GM12872 (cell line): ENCODE results near the gene ARHGAP25.

Source experiments
- TF ChIP-seq, protein P1 (sequence below): IDR thresholded peaks from 3 replicates; pipeline ENCODE4 v1.5.1; 2011; ENCODE audit warnings: low read depth, mild to moderate bottlenecking, low read length, moderate library complexity; ENCODE audit not compliant: insufficient read depth

ARHGAP25 gene

DNA sequence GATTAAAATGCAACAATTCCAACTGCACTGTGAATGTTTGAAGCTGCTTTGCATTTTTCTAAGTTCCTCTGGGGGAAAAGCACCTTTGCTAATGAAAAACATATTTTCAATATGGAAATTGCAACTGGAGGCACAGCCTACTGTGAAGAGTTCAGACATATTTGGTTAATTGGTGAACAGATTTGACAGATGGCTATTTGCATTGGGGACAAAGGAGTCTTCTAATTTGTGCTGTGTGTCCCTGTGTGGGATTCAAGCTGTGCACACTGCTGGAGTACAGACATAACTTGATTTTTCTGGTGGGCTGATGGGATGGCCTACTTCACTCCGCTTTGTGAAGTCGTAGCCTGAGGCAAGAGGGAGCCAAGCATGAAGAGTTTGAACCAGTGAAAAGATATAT is 40.7 kb upstream of the ARHGAP25 start:
- TF ChIP-seq, protein P1, sequence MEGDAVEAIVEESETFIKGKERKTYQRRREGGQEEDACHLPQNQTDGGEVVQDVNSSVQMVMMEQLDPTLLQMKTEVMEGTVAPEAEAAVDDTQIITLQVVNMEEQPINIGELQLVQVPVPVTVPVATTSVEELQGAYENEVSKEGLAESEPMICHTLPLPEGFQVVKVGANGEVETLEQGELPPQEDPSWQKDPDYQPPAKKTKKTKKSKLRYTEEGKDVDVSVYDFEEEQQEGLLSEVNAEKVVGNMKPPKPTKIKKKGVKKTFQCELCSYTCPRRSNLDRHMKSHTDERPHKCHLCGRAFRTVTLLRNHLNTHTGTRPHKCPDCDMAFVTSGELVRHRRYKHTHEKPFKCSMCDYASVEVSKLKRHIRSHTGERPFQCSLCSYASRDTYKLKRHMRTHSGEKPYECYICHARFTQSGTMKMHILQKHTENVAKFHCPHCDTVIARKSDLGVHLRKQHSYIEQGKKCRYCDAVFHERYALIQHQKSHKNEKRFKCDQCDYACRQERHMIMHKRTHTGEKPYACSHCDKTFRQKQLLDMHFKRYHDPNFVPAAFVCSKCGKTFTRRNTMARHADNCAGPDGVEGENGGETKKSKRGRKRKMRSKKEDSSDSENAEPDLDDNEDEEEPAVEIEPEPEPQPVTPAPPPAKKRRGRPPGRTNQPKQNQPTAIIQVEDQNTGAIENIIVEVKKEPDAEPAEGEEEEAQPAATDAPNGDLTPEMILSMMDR = no peak

DNA sequence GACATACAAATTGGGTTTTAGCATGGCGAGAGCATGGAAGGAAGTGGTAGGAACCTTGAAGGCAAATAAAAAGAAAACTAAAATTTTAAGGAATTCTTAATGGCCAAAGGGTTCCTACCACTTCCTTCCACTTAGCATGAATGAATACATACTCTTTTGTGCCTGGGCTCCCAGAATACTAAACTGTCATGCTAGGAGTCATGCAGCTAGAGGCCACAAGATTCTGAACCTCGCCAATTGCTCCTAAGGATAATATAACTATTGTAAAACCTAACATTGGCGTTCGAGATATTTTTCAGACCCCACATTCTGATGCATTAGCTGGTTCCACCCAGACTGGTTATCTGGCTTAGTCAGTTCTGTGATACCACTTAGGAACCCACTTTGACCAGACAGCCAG is 38.6 kb upstream of the ARHGAP25 start:
- TF ChIP-seq, protein P1 = no peak

DNA sequence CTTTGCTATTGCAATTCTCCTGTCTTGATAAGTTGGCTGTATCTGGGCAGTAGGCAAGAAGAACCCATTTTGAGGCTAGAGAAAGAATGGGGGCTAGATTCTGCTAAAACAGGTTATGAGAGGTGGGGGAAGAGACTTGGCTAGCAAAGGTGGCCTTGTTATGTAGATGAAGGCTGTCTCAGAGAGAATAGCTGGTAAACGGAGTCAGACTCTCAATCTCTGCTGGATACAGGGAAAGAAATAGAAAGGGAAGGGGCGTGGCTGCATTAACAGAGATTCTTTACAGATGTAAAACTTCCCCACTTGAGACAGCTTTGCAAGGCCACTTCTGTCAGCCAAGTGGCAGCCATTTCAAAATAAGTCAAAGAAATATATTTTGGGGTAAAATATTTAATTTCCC is 38.1 kb upstream of the ARHGAP25 start:
- TF ChIP-seq, protein P1 = no peak

DNA sequence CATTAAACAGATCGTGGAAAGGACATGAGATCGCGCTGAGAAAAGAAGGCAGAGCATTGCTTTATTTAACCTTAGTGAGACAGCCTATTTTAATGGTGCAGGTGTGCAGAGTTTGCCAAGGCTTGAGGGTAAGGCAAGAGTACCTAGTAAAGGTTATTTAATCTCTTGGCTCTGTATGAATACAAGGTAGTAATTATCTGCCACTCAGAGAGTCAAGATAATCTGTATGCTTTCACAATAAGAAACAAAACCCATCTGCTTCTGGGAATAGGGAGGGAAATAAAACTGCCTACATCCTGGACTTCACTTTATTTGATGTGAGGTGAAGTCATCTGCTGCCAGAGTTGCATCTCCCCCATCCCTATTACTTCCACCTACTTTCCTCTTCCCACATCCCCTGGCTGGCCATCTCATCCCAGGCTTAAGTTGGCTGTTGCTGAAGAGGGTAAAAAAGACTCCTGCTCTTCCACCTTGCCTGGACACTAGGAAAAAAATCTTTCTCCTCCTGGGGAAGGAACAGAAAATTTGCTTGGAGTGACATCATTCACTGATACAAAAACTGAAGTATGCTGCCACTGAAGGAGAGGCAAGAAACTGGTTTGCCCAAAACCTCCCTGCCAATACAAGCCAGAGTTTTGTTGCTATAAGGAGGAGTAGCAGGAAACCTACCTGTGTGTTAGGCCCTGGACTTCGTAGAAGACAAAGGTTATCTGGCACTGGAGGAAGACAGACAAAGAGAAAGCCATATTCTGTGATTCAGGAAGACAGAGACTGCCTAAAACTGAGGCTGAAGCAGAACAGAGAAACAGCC is 35.8 kb upstream of the ARHGAP25 start:
- TF ChIP-seq, protein P1 = no peak

DNA sequence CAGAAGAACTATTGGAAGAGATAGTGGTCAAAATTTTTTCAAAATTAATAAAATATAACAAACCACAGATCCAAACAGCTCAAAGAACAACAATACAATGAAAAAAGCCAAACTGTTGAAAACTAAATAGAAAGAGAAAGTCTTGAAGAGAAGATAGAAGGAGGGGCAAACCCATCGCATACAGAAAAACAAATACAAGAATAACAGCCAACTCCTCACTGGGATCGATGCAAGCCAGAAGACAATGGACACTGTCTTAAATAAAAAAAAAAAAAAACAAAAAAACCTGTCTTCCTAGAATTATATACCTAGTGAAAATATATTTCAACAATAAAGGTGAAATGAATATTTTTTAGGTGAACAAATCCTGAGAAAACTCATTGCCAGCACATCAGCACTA is 34.1 kb upstream of the ARHGAP25 start:
- TF ChIP-seq, protein P1 = no peak

DNA sequence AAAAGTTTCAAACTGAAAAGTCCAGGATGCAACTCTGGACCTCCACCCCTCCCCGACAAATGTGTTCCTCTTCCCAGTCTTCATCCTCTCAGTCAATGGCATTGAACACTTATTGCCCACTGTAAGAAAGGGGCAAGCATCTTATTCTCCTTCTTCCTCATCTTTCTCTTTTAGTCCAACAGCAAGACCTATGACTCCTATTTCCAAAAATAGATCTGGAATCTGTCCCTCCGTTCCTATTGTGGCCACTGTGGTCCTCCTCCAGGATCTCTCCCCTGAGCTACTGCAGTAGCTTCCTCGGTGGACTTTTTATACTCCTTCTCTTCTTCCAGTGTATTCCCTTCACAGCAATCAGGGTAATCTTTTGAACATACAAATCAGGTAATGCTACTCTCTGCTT is 28.0 kb upstream of the ARHGAP25 start:
- TF ChIP-seq, protein P1 = no peak

DNA sequence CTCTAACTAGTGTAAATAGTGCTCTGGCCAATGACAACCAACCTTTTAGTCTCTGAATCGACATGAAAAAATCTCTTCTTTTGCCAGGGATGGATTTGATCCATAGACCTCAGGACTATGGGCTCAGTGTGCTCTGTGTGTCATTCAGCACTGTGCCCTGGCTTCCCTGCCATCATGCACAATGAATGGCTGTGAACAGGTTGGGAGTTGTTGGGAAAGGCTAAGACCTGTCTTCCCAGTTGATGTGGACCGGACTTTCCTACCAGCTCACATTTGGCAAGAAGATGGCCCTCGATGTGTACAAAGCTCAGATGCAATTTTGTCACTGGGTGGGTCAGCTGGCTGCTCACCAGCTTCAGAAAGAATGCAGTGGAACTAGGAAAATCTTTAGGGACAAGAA is 26.0 kb upstream of the ARHGAP25 start:
- TF ChIP-seq, protein P1 = no peak
